ENCODE measurements around the gene CABLES1.

Gene CABLES1

GRCh38 chr18:23238152-23238531, 102.9 kb downstream of the CABLES1 start:
- H2BK120ac ChIP-seq (ENCODE audit: insufficient read depth, low read length, poor library complexity) = no peak overlapping the region
- H3K18ac ChIP-seq (ENCODE audit: low read length) = no peak overlapping the region
- peaks cover 8% of the 10 kb centered on the region for H3K79me1 ChIP-seq (ENCODE audit: low read length)
- no peak overlapping the region for H2BK5ac ChIP-seq (ENCODE audit: low read depth, low read length, poor library complexity)
- no CpG with 5 or more reads among the region's 7 CpGs for WGBS (ENCODE audit: extremely low coverage, insufficient coverage, insufficient read length)
- no peak overlapping the region for H3K4me2 ChIP-seq (ENCODE audit: low read length)
- H3K4ac ChIP-seq (ENCODE audit: low read depth, low read length) = no peak overlapping the region
- no peak overlapping the region for H3K27ac ChIP-seq (ENCODE audit: low read depth, low read length)
- peak overlapping the region; percentile 8 for H4K91ac ChIP-seq (ENCODE audit: low read depth, low read length)
- no peaks in the 10 kb centered on the region for H3K27me3 ChIP-seq (ENCODE audit: insufficient read depth, low read length)
- no peaks in the 10 kb centered on the region for H3K9me3 ChIP-seq (ENCODE audit: insufficient read depth, low read depth, low read length)
- H4K8ac ChIP-seq (ENCODE audit: low read depth, low read length) = no peak overlapping the region
- H4K12ac ChIP-seq (ENCODE audit: low read depth, low read length) = no peak overlapping the region
- no peak overlapping the region for H2AFZ ChIP-seq (ENCODE audit: insufficient read depth, low read length, poor library complexity)
- H3K9ac ChIP-seq (ENCODE audit: low read length) = no peak overlapping the region
- no peak overlapping the region for H2AK5ac ChIP-seq (ENCODE audit: low read length)
- peak overlapping the region; percentile 30 for H3K14ac ChIP-seq (ENCODE audit: low read length)
- no peak overlapping the region for H3K23ac ChIP-seq (ENCODE audit: low read length)
- no peaks in the 10 kb centered on the region for H3K36me3 ChIP-seq (ENCODE audit: control insufficient read depth in 1 of 2, insufficient read depth in 2 of 2, low read length in 2 of 2)
- H3K4me1 ChIP-seq (ENCODE audit: control insufficient read depth in 1 of 2, insufficient read depth in 2 of 2, low read length in 2 of 2) = peaks cover 30 to 32% of the 10 kb centered on the region in 2 experiments
- peak overlapping the region; percentile 34 for H2BK12ac ChIP-seq (ENCODE audit: low read length)
- H3K4me3 ChIP-seq (ENCODE audit: low read depth, low read length) = no peak overlapping the region
- no peaks in the 10 kb centered on the region for H3K79me2 ChIP-seq (ENCODE audit: control insufficient read depth, insufficient read depth, low read length, poor library complexity)
- DNase-seq = peak in 1 of 2 donors; percentile 54

- no peak overlapping the region for H2AFZ ChIP-seq (ENCODE audit: insufficient read depth, low read length, poor library complexity)
- H3K9me3 ChIP-seq (ENCODE audit: insufficient read depth, low read depth, low read length) = no peaks in the 10 kb centered on the region
- no peaks in the 10 kb centered on the region for H3K79me2 ChIP-seq (ENCODE audit: control insufficient read depth, insufficient read depth, low read length, poor library complexity)
- no peak overlapping the region for H3K9ac ChIP-seq (ENCODE audit: low read length)
- H4K12ac ChIP-seq (ENCODE audit: low read depth, low read length) = no peak overlapping the region
- peaks cover 30 to 32% of the 10 kb centered on the region in 2 experiments for H3K4me1 ChIP-seq (ENCODE audit: control insufficient read depth in 1 of 2, insufficient read depth in 2 of 2, low read length in 2 of 2)
- H3K4me2 ChIP-seq (ENCODE audit: low read length) = no peak overlapping the region
- no CpG with 5 or more reads among the region's 12 CpGs for WGBS (ENCODE audit: extremely low coverage, insufficient coverage, insufficient read length)
- H2AK5ac ChIP-seq (ENCODE audit: low read length) = peak overlapping the region; percentile 58
- H3K79me1 ChIP-seq (ENCODE audit: low read length) = peaks cover 8% of the 10 kb centered on the region
- H3K27me3 ChIP-seq (ENCODE audit: insufficient read depth, low read length) = no peaks in the 10 kb centered on the region
- no peak overlapping the region for H3K23ac ChIP-seq (ENCODE audit: low read length)
- no peaks in the 10 kb centered on the region for H3K36me3 ChIP-seq (ENCODE audit: control insufficient read depth in 1 of 2, insufficient read depth in 2 of 2, low read length in 2 of 2)
- no peak overlapping the region for H3K14ac ChIP-seq (ENCODE audit: low read length)
- no peak overlapping the region for H3K4ac ChIP-seq (ENCODE audit: low read depth, low read length)
- DNase-seq = no peak
- H4K8ac ChIP-seq (ENCODE audit: low read depth, low read length) = no peak overlapping the region
- H3K18ac ChIP-seq (ENCODE audit: low read length) = peak overlapping the region; percentile 38
- peak overlapping the region; percentile 32 for H2BK5ac ChIP-seq (ENCODE audit: low read depth, low read length, poor library complexity)
- H2BK12ac ChIP-seq (ENCODE audit: low read length) = peak overlapping the region; percentile 23
- H2BK120ac ChIP-seq (ENCODE audit: insufficient read depth, low read length, poor library complexity) = no peak overlapping the region
- H3K27ac ChIP-seq (ENCODE audit: low read depth, low read length) = peak overlapping the region; percentile 16
- no peak overlapping the region for H3K4me3 ChIP-seq (ENCODE audit: low read depth, low read length)
- H4K91ac ChIP-seq (ENCODE audit: low read depth, low read length) = no peak overlapping the region
Observed at GRCh38 chr18:23238651-23239349, 103.5 kb downstream of the CABLES1 start.

GRCh38 chr18:23239350-23239692, 104.0 kb downstream of the CABLES1 start:
- Histone ChIP-seq H3K9me3 (ENCODE audit: insufficient read depth, low read depth, low read length) (no peaks in the 10 kb centered on the region), H2BK5ac (ENCODE audit: low read depth, low read length, poor library complexity) (peak overlapping the region; percentile 32), H3K4ac (ENCODE audit: low read depth, low read length) (no peak overlapping the region), H4K12ac (ENCODE audit: low read depth, low read length) (no peak overlapping the region), H2AK5ac (ENCODE audit: low read length) (peak overlapping the region; percentile 58), H3K79me2 (ENCODE audit: control insufficient read depth, insufficient read depth, low read length, poor library complexity) (no peaks in the 10 kb centered on the region), H3K27ac (ENCODE audit: low read depth, low read length) (no peak overlapping the region), H2BK120ac (ENCODE audit: insufficient read depth, low read length, poor library complexity) (no peak overlapping the region), H3K27me3 (ENCODE audit: insufficient read depth, low read length) (no peaks in the 10 kb centered on the region), H2AFZ (ENCODE audit: insufficient read depth, low read length, poor library complexity) (no peak overlapping the region), H3K4me3 (ENCODE audit: low read depth, low read length) (no peak overlapping the region), H3K79me1 (ENCODE audit: low read length) (peaks cover 8% of the 10 kb centered on the region), H3K4me2 (ENCODE audit: low read length) (no peak overlapping the region), H3K4me1 (ENCODE audit: control insufficient read depth in 1 of 2, insufficient read depth in 2 of 2, low read length in 2 of 2) (peaks cover 30 to 32% of the 10 kb centered on the region in 2 experiments), H3K14ac (ENCODE audit: low read length) (no peak overlapping the region), H2BK12ac (ENCODE audit: low read length) (no peak overlapping the region), H4K91ac (ENCODE audit: low read depth, low read length) (no peak overlapping the region), H4K8ac (ENCODE audit: low read depth, low read length) (no peak overlapping the region), H3K23ac (ENCODE audit: low read length) (no peak overlapping the region), H3K36me3 (ENCODE audit: control insufficient read depth in 1 of 2, insufficient read depth in 2 of 2, low read length in 2 of 2) (no peaks in the 10 kb centered on the region), H3K18ac (ENCODE audit: low read length) (no peak overlapping the region), H3K9ac (ENCODE audit: low read length) (no peak overlapping the region)
- no CpG with 5 or more reads among the region's 7 CpGs for WGBS (ENCODE audit: extremely low coverage, insufficient coverage, insufficient read length)
- no peak for DNase-seq

- Histone ChIP-seq H4K8ac (ENCODE audit: low read depth, low read length) (no peak overlapping the region), H3K36me3 (ENCODE audit: control insufficient read depth in 1 of 2, insufficient read depth in 2 of 2, low read length in 2 of 2) (no peaks in the 10 kb centered on the region), H3K4me2 (ENCODE audit: low read length) (no peak overlapping the region), H3K79me2 (ENCODE audit: control insufficient read depth, insufficient read depth, low read length, poor library complexity) (no peaks in the 10 kb centered on the region), H3K9ac (ENCODE audit: low read length) (no peak overlapping the region), H3K4ac (ENCODE audit: low read depth, low read length) (no peak overlapping the region), H4K12ac (ENCODE audit: low read depth, low read length) (no peak overlapping the region), H2AFZ (ENCODE audit: insufficient read depth, low read length, poor library complexity) (no peak overlapping the region), H3K18ac (ENCODE audit: low read length) (no peak overlapping the region), H3K27me3 (ENCODE audit: insufficient read depth, low read length) (no peaks in the 10 kb centered on the region), H3K23ac (ENCODE audit: low read length) (no peak overlapping the region), H4K91ac (ENCODE audit: low read depth, low read length) (peak overlapping the region; percentile 20), H3K14ac (ENCODE audit: low read length) (no peak overlapping the region), H3K27ac (ENCODE audit: low read depth, low read length) (peak overlapping the region; percentile 2), H2BK12ac (ENCODE audit: low read length) (peak overlapping the region; percentile 51), H3K4me3 (ENCODE audit: low read depth, low read length) (no peak overlapping the region), H2BK120ac (ENCODE audit: insufficient read depth, low read length, poor library complexity) (peak overlapping the region; percentile 36), H3K4me1 (ENCODE audit: control insufficient read depth in 1 of 2, insufficient read depth in 2 of 2, low read length in 2 of 2) (peaks cover 30 to 32% of the 10 kb centered on the region in 2 experiments), H2BK5ac (ENCODE audit: low read depth, low read length, poor library complexity) (peak overlapping the region; percentile 0), H3K79me1 (ENCODE audit: low read length) (peaks cover 8% of the 10 kb centered on the region), H3K9me3 (ENCODE audit: insufficient read depth, low read depth, low read length) (no peaks in the 10 kb centered on the region), H2AK5ac (ENCODE audit: low read length) (no peak overlapping the region)
- no CpG with 5 or more reads among the region's 10 CpGs for WGBS (ENCODE audit: extremely low coverage, insufficient coverage, insufficient read length)
- DNase-seq = no peak
Observed at GRCh38 chr18:23239885-23240608, 104.8 kb downstream of the CABLES1 start.
